ENCODE data around the gene KIAA0319L. TPM values are rescaled to one million over a fixed set of nuclear protein-coding genes. Genes with fewer than 3 reads are reported as not detected.

KIAA0319L gene
- total and polyA plus RNA-seq, 3 experiments from 2014 or later = 28.5 to 30.4 (median 29.3) TPM

- Histone ChIP-seq H3K4me3 (ENCODE audit: low read length) (no peak within 1 kb of the TSS), H3K27me3 (ENCODE audit: insufficient read depth, low read length, poor library complexity, severe bottlenecking) (no peaks in the 10 kb centered on the region), H3K9me3 (ENCODE audit: low read length) (no peaks in the 10 kb centered on the region), H3K4me1 (ENCODE audit: insufficient read depth, low read length) (peaks cover 21% of the 10 kb centered on the region), H3K36me3 (ENCODE audit: insufficient read depth, low read length) (no peaks in the 10 kb centered on the region), H3K27ac (ENCODE audit: low read depth, low read length) (no peak within 1 kb of the TSS)
- Mint-ChIP-seq H3K27ac (peak within 1 kb of the TSS in 3 of 8 donors; percentile 28 to 58 (median 51)), H3K27me3 (peaks cover 0 to 2% of the 10 kb centered on the region in 2 donors), H3K4me3 (peak within 1 kb of the TSS in 3 of 7 donors; percentile 39 to 51 (median 49)), H3K4me1 (peaks cover 27 to 39% (median 32%) of the 10 kb centered on the region in 3 donors), H3K9me3 (no peaks in the 10 kb centered on the region), H3K36me3 (peaks cover 0 to 3% (median 0%) of the 10 kb centered on the region in 3 donors)
- DNase-seq = no peak
- CTCF ChIA-PET = interaction anchor here (0.8 to 3.8 kb wide), 4 partner anchors 11 to 153 kb away, joined by 3 to 25 read pairs (median 10); no protein-coding TSS in a partner anchor
- POLR2A ChIA-PET = interaction anchor here (0.6 to 1.6 kb wide), 4 partner anchors 16 to 360 kb away, joined by 3 to 6 read pairs (median 5); partner anchors contain the start of genes KIAA0319L and NCDN
Observed at GRCh38 chr1:35573198-35574124, 16.3 kb upstream of the KIAA0319L start, which contains the start of gene TFAP2E. Gene TFAP2E, plus strand, starts transcription at chr1:35573314. Its CDS starts 264 bp downstream, at chr1:35573578.

GRCh38 chr1:35572296-35572695 is 15.1 kb upstream of the KIAA0319L start:
- Histone ChIP-seq H3K36me3 (ENCODE audit: insufficient read depth, low read length) (no peaks in the 10 kb centered on the region), H3K27ac (ENCODE audit: low read depth, low read length) (no peak overlapping the region), H3K4me1 (ENCODE audit: insufficient read depth, low read length) (peaks cover 11% of the 10 kb centered on the region), H3K27me3 (ENCODE audit: insufficient read depth, low read length, poor library complexity, severe bottlenecking) (no peaks in the 10 kb centered on the region), H3K9me3 (ENCODE audit: low read length) (no peaks in the 10 kb centered on the region), H3K4me3 (ENCODE audit: low read length) (no peak overlapping the region)
- peak in 1 of 5 donors; percentile 4 for DNase-seq
- H3K4me3 Mint-ChIP-seq = no peak overlapping the region
- H3K27ac Mint-ChIP-seq = peak overlapping the region in 3 of 8 donors; percentile 28 to 58 (median 51)
- ChIA-PET CTCF (interaction anchor here (0.8 to 3.8 kb wide), 8 partner anchors 10 to 203 kb away, joined by 3 to 25 read pairs (median 5); no protein-coding TSS in a partner anchor), POLR2A (interaction anchor here (1.6 kb wide), 1 partner anchor 15 kb away, joined by 5 read pairs; the partner anchor contains the start of genes KIAA0319L and NCDN)
- H3K27me3 Mint-ChIP-seq = no peaks in the 10 kb centered on the region
- H3K36me3 Mint-ChIP-seq = peaks cover 0 to 1% (median 0%) of the 10 kb centered on the region in 3 donors
- no peaks in the 10 kb centered on the region for H3K9me3 Mint-ChIP-seq
- H3K4me1 Mint-ChIP-seq = peaks cover 16 to 28% (median 23%) of the 10 kb centered on the region in 3 donors

GRCh38 chr1:35571263-35571662 is 14.1 kb upstream of the KIAA0319L start:
- Mint-ChIP-seq H3K36me3 (peaks cover 0 to 7% (median 1%) of the 10 kb centered on the region in 3 donors), H3K27me3 (no peaks in the 10 kb centered on the region), H3K27ac (peak overlapping the region in 1 of 8 donors; percentile 34), H3K4me3 (peak overlapping the region in 1 of 7 donors; percentile 43), H3K4me1 (peaks cover 13 to 21% (median 19%) of the 10 kb centered on the region in 3 donors), H3K9me3 (no peaks in the 10 kb centered on the region)
- Histone ChIP-seq H3K9me3 (ENCODE audit: low read length) (no peaks in the 10 kb centered on the region), H3K4me1 (ENCODE audit: insufficient read depth, low read length) (peaks cover 8% of the 10 kb centered on the region), H3K27ac (ENCODE audit: low read depth, low read length) (no peak overlapping the region), H3K36me3 (ENCODE audit: insufficient read depth, low read length) (no peaks in the 10 kb centered on the region), H3K27me3 (ENCODE audit: insufficient read depth, low read length, poor library complexity, severe bottlenecking) (no peaks in the 10 kb centered on the region), H3K4me3 (ENCODE audit: low read length) (no peak overlapping the region)
- CTCF ChIA-PET = interaction anchor here (0.9 to 3.8 kb wide), 8 partner anchors 9 to 204 kb away, joined by 3 to 25 read pairs (median 5); no protein-coding TSS in a partner anchor
- DNase-seq = peak in 1 of 5 donors; percentile 23
- POLR2A ChIA-PET = interaction anchor here (0.6 kb wide), 1 partner anchor 59 kb away, joined by 4 read pairs; no protein-coding TSS in a partner anchor

- no peak overlapping the region for H3K4me3 ChIP-seq (ENCODE audit: low read length)
- Mint-ChIP-seq H3K4me3 (no peak overlapping the region), H3K27me3 (no peaks in the 10 kb centered on the region), H3K4me1 (peaks cover 8 to 15% (median 13%) of the 10 kb centered on the region in 3 donors), H3K36me3 (peaks cover 0 to 10% (median 1%) of the 10 kb centered on the region in 3 donors), H3K27ac (no peak overlapping the region), H3K9me3 (no peaks in the 10 kb centered on the region)
- H3K27ac ChIP-seq (ENCODE audit: low read depth, low read length) = no peak overlapping the region
- POLR2A ChIA-PET = interaction anchor here (0.6 kb wide), 1 partner anchor 59 kb away, joined by 4 read pairs; no protein-coding TSS in a partner anchor
- DNase-seq = peak in 1 of 5 donors; percentile 24
- no peaks in the 10 kb centered on the region for H3K36me3 ChIP-seq (ENCODE audit: insufficient read depth, low read length)
- H3K27me3 ChIP-seq (ENCODE audit: insufficient read depth, low read length, poor library complexity, severe bottlenecking) = no peaks in the 10 kb centered on the region
- peaks cover 3% of the 10 kb centered on the region for H3K4me1 ChIP-seq (ENCODE audit: insufficient read depth, low read length)
- H3K9me3 ChIP-seq (ENCODE audit: low read length) = no peaks in the 10 kb centered on the region
- CTCF ChIA-PET = interaction anchor here (1.3 to 3.8 kb wide), 6 partner anchors 9 to 205 kb away, joined by 3 to 25 read pairs (median 7); no protein-coding TSS in a partner anchor
Observed at GRCh38 chr1:35570589-35571137, 13.5 kb upstream of the KIAA0319L start.

GRCh38 chr1:35569936-35570335 is 12.7 kb upstream of the KIAA0319L start:
- peaks cover 3 to 11% (median 8%) of the 10 kb centered on the region in 3 donors for H3K4me1 Mint-ChIP-seq
- no peaks in the 10 kb centered on the region for H3K27me3 Mint-ChIP-seq
- Histone ChIP-seq H3K36me3 (ENCODE audit: insufficient read depth, low read length) (no peaks in the 10 kb centered on the region), H3K27ac (ENCODE audit: low read depth, low read length) (no peak overlapping the region), H3K27me3 (ENCODE audit: insufficient read depth, low read length, poor library complexity, severe bottlenecking) (no peaks in the 10 kb centered on the region), H3K4me1 (ENCODE audit: insufficient read depth, low read length) (peaks cover 3% of the 10 kb centered on the region), H3K4me3 (ENCODE audit: low read length) (no peak overlapping the region), H3K9me3 (ENCODE audit: low read length) (no peaks in the 10 kb centered on the region)
- H3K9me3 Mint-ChIP-seq = no peaks in the 10 kb centered on the region
- ChIA-PET POLR2A (no interaction called here), CTCF (interaction anchor here (1.9 to 2.3 kb wide), 2 partner anchors 118 to 119 kb away, joined by 4 to 9 read pairs; no protein-coding TSS in a partner anchor)
- peaks cover 0 to 10% (median 1%) of the 10 kb centered on the region in 3 donors for H3K36me3 Mint-ChIP-seq
- DNase-seq = no peak
- no peak overlapping the region for H3K4me3 Mint-ChIP-seq
- H3K27ac Mint-ChIP-seq = peak overlapping the region in 2 of 8 donors; percentile 4 to 39

GRCh38 chr1:35568975-35569395 is 11.8 kb upstream of the KIAA0319L start:
- DNase-seq = peak; percentile 44 to 75 (median 54)
- H3K4me1 Mint-ChIP-seq = peaks cover 10 to 19% (median 16%) of the 10 kb centered on the region in 3 donors
- H3K9me3 Mint-ChIP-seq = no peaks in the 10 kb centered on the region
- Histone ChIP-seq H3K9me3 (ENCODE audit: low read length) (no peaks in the 10 kb centered on the region), H3K36me3 (ENCODE audit: insufficient read depth, low read length) (no peaks in the 10 kb centered on the region), H3K27ac (ENCODE audit: low read depth, low read length) (no peak overlapping the region), H3K4me3 (ENCODE audit: low read length) (no peak overlapping the region), H3K4me1 (ENCODE audit: insufficient read depth, low read length) (peaks cover 3% of the 10 kb centered on the region), H3K27me3 (ENCODE audit: insufficient read depth, low read length, poor library complexity, severe bottlenecking) (no peaks in the 10 kb centered on the region)
- no peak overlapping the region for H3K4me3 Mint-ChIP-seq
- H3K27ac Mint-ChIP-seq = peak overlapping the region in 2 of 8 donors; percentile 21 to 40
- ChIA-PET POLR2A (interaction anchor here (1.2 to 1.4 kb wide), 2 partner anchors 9 to 146 kb away, joined by 3 to 4 read pairs; no protein-coding TSS in a partner anchor), CTCF (interaction anchor here (0.8 to 2.2 kb wide), 29 partner anchors 9 to 211 kb away, joined by 3 to 35 read pairs (median 4); partner anchors contain the start of genes CLSPN, KIAA0319L and NCDN)
- H3K36me3 Mint-ChIP-seq = peaks cover 0 to 19% (median 5%) of the 10 kb centered on the region in 3 donors
- no peaks in the 10 kb centered on the region for H3K27me3 Mint-ChIP-seq

GRCh38 chr1:35567947-35568558 is 10.8 kb upstream of the KIAA0319L start:
- H3K27ac Mint-ChIP-seq = no peak overlapping the region
- no peak overlapping the region for H3K4me3 Mint-ChIP-seq
- H3K4me1 Mint-ChIP-seq = peaks cover 10 to 23% (median 16%) of the 10 kb centered on the region in 3 donors
- Histone ChIP-seq H3K27me3 (ENCODE audit: insufficient read depth, low read length, poor library complexity, severe bottlenecking) (no peaks in the 10 kb centered on the region), H3K4me3 (ENCODE audit: low read length) (no peak overlapping the region), H3K36me3 (ENCODE audit: insufficient read depth, low read length) (no peaks in the 10 kb centered on the region), H3K27ac (ENCODE audit: low read depth, low read length) (no peak overlapping the region), H3K4me1 (ENCODE audit: insufficient read depth, low read length) (peaks cover 3% of the 10 kb centered on the region), H3K9me3 (ENCODE audit: low read length) (no peaks in the 10 kb centered on the region)
- H3K27me3 Mint-ChIP-seq = no peaks in the 10 kb centered on the region
- peak in 1 of 5 donors; percentile 7 for DNase-seq
- ChIA-PET CTCF (interaction anchor here (0.8 to 4.1 kb wide), 25 partner anchors 9 to 212 kb away, joined by 3 to 110 read pairs (median 4); partner anchors contain the start of genes CLSPN, KIAA0319L and NCDN), POLR2A (interaction anchor here (1.2 to 1.4 kb wide), 2 partner anchors 10 to 147 kb away, joined by 3 to 4 read pairs; no protein-coding TSS in a partner anchor)
- H3K9me3 Mint-ChIP-seq = no peaks in the 10 kb centered on the region
- H3K36me3 Mint-ChIP-seq = peaks cover 0 to 24% (median 5%) of the 10 kb centered on the region in 3 donors
